SU-DHL-6 (cell line): ENCODE data around the gene HTT.

Experiments used
- H2AFZ ChIP-seq: fragments of 200-600 bp; sonication (generic); 2 replicates; pipeline ENCODE4 v1.6.1; 2014; ENCODE audit warnings: low read depth, mild to moderate bottlenecking, moderate library complexity, mixed read lengths, antibody characterized with exemption, low read length; ENCODE audit not compliant: severe bottlenecking
- H3F3A ChIP-seq: fragments of 200-600 bp; shearing (Covaris generic); 2 replicates; pipeline ENCODE4 v1.6.0; 2016; ENCODE audit warnings: antibody characterized with exemption, mild to moderate bottlenecking; ENCODE audit not compliant: insufficient read depth
- H3K27ac ChIP-seq: fragments of 200-600 bp; sonication (generic); 2 replicates; pipeline ENCODE4 v1.5.1; 2016; ENCODE audit warnings: low read depth, mild to moderate bottlenecking, low read length, moderate library complexity, mixed read lengths
- H3K27me3 ChIP-seq: fragments of 200-600 bp; sonication (generic), shearing (Covaris generic); 2 replicates; pipeline ENCODE4 v1.6.0; 2014; ENCODE audit warnings: mild to moderate bottlenecking, low read length
- H3K36me3 ChIP-seq: fragments of 200-600 bp; sonication (generic); 2 replicates; pipeline ENCODE4 v1.6.1; 2014; ENCODE audit warnings: mild to moderate bottlenecking, low read length, mixed read lengths
- H3K4me2 ChIP-seq: fragments of 300-600, 200-600 bp; shearing (Covaris generic), sonication (generic); 2 replicates; pipeline ENCODE4 v1.6.0; 2014; ENCODE audit warnings: low read length, low read depth, mild to moderate bottlenecking; ENCODE audit not compliant: poor library complexity, severe bottlenecking
- H3K4me3 ChIP-seq: fragments of 200-600 bp; sonication (generic); 2 replicates; pipeline ENCODE4 v1.5.1; 2014; ENCODE audit warnings: antibody characterized with exemption, low read length, mild to moderate bottlenecking, mixed read lengths; ENCODE audit not compliant: insufficient read depth, poor library complexity, severe bottlenecking
- H3K79me2 ChIP-seq: fragments of 200-600 bp; sonication (generic); 2 replicates; pipeline ENCODE4 v1.6.1; 2014; ENCODE audit warnings: mild to moderate bottlenecking, low read length, moderate library complexity; ENCODE audit not compliant: insufficient read depth
- H3K9ac ChIP-seq: fragments of 200-600 bp; sonication (generic); 2 replicates; pipeline ENCODE4 v1.7.0; 2014; ENCODE audit warnings: mild to moderate bottlenecking, low read length
- H3K9me2 ChIP-seq: fragments of 200-600 bp; sonication (generic); replicated peaks from 2 replicates; pipeline ENCODE4 v1.6.1; 2014; ENCODE audit warnings: low read length; ENCODE audit not compliant: insufficient read depth
- H3K9me3 ChIP-seq: fragments of 200-600 bp; sonication (generic); 2 replicates; pipeline ENCODE4 v1.6.1; 2014; ENCODE audit warnings: low read length, mixed read lengths; ENCODE audit not compliant: insufficient read depth
- H4K20me1 ChIP-seq: fragments of 200-600 bp; sonication (generic); 2 replicates; pipeline ENCODE4 v1.6.1; 2014; ENCODE audit warnings: low read depth, mild to moderate bottlenecking, antibody characterized with exemption, low read length, moderate library complexity, mixed read lengths
- CTCF ChIP-seq: fragments of 200-600 bp; sonication (generic); IDR thresholded peaks from one replicate; pipeline ENCODE4 v1.5.1; 2017; ENCODE audit warnings: antibody characterized with exemption, mild to moderate bottlenecking, low read length, moderate library complexity; ENCODE audit not compliant: insufficient read depth, poor library complexity, severe bottlenecking
- EZH2phosphoT487 ChIP-seq: fragments of 200-600 bp; sonication (generic), shearing (Covaris generic); conservative IDR thresholded peaks from 2 replicates; pipeline ENCODE4 v1.6.1; 2018; ENCODE audit warnings: mild to moderate bottlenecking, antibody characterized with exemption, low read length, moderate library complexity, mixed read lengths

The HTT gene

DNA sequence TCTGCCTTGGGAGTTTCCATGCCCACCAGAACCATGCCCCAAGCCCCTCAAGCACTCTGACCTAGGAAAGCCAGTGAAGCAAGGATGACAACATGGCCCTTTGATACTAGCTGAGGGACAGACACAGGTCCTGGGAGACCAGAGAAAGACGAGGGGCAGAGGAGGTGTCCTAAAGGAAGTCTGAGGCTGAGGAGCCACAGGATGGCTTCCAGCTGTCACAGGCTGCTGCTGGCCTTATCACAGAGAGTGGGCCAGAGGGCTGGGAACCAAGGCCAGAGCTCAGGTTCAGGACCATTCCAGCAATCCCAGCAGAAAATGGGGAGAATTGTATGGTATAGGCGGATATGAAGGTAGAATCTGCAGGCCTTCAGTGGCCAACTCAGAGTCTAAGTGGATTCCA, 142.8 kb downstream of the HTT start:
- no peak overlapping the region for H3K27ac ChIP-seq
- peaks cover 6% of the 10 kb centered on the region; the same call in 1 of the 2 replicates for H3K36me3 ChIP-seq
- no peak overlapping the region for H2AFZ ChIP-seq
- TF ChIP-seq EZH2phosphoT487 (no peak), CTCF (no peak)
- H3K27me3 ChIP-seq = no peaks in the 10 kb centered on the region
- H3K9ac ChIP-seq = no peak overlapping the region
- no peaks in the 10 kb centered on the region for H3K9me2 ChIP-seq
- no peak overlapping the region for H3K4me3 ChIP-seq
- no peak overlapping the region for H3K4me2 ChIP-seq
- no peaks in the 10 kb centered on the region for H3F3A ChIP-seq
- H4K20me1 ChIP-seq = no peaks in the 10 kb centered on the region
- no peaks in the 10 kb centered on the region for H3K9me3 ChIP-seq
- no peaks in the 10 kb centered on the region for H3K79me2 ChIP-seq

- H3F3A ChIP-seq = no peaks in the 10 kb centered on the region
- H3K36me3 ChIP-seq = peaks cover 6% of the 10 kb centered on the region; the same call in 1 of the 2 replicates
- no peak overlapping the region for H3K4me3 ChIP-seq
- no peaks in the 10 kb centered on the region for H3K9me3 ChIP-seq
- H3K27ac ChIP-seq = no peak overlapping the region
- H3K79me2 ChIP-seq = no peaks in the 10 kb centered on the region
- H3K4me2 ChIP-seq = no peak overlapping the region
- H3K9ac ChIP-seq = no peak overlapping the region
- H4K20me1 ChIP-seq = no peaks in the 10 kb centered on the region
- H3K9me2 ChIP-seq = no peaks in the 10 kb centered on the region
- TF ChIP-seq EZH2phosphoT487 = no peak
- no peak for TF ChIP-seq CTCF
- H2AFZ ChIP-seq = no peak overlapping the region
- H3K27me3 ChIP-seq = no peaks in the 10 kb centered on the region
Observed at GRCh38 chr4:3217771-3218170, 143.3 kb downstream of the HTT start.

DNA sequence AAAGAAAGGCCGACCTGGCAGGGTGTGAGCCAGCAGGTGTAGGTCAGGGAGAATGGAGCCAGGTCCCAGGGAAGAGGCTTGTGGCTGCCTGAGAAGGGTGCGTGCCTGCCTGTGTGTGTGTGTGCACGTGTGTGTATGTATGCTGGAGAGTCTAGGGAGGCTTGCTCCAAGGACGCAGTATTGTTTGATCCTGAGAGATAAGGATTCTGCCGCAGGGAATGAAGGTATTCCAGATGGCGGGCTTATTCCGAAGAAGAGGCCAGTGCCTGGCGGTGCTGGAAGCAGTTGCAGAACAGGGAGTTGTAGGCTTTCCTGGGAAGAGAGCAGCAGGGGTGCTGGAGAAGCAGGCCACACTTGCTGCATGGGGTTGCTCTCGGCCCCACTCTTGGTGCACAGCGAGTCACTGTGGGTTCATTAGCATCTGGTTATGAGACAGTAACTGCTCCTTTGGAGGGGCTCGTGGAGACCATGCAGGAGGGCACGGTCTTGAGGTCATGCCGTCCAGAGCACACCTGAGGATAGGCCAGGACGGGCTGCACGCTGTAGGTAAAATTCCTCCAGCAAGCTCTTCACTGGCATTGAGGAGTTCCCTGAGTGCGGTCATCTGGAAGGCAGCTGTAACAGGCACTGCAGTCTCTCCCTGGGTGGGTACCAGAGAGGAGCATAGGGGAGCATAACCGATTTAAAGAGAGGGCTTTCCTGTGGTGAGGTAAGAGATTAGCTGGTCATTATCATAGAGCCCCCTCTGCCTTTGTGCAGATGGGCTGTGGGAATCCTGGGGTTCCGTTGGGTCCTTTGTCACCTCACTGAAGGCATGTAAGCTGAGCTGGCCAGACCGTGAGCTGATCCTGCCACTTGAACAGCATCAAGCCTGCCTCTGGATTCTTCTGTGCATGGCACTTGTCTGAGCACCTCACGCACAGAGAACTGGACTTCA, 144.6 kb downstream of the HTT start:
- TF ChIP-seq EZH2phosphoT487 (no peak), CTCF (no peak)
- H3K79me2 ChIP-seq = no peaks in the 10 kb centered on the region
- H3K27me3 ChIP-seq = no peaks in the 10 kb centered on the region
- H3K9ac ChIP-seq = no peak overlapping the region
- no peaks in the 10 kb centered on the region for H3K9me2 ChIP-seq
- no peak overlapping the region for H3K4me3 ChIP-seq
- no peak overlapping the region for H2AFZ ChIP-seq
- no peak overlapping the region for H3K27ac ChIP-seq
- H3K4me2 ChIP-seq = no peak overlapping the region
- H4K20me1 ChIP-seq = no peaks in the 10 kb centered on the region
- H3K36me3 ChIP-seq = peaks cover 6% of the 10 kb centered on the region; the same call in 1 of the 2 replicates
- H3F3A ChIP-seq = no peaks in the 10 kb centered on the region
- H3K9me3 ChIP-seq = no peaks in the 10 kb centered on the region
